Body of pancreas (tissue), 4 donors: ENCODE data around the gene HSBP1L1. TPM values are rescaled to one million over a fixed set of nuclear protein-coding genes. Genes with fewer than 3 reads are reported as not detected.

Experiments
- ATAC-seq: fragments of 150-250 bp; one replicate; pipeline ENCODE4 v1.9.1; 2016
- DNase-seq, 4 donors: peaks; one replicate each; pipeline ENCODE4 v3.0.0-alpha.2; 2019
- H3K27ac ChIP-seq, 4 donors: fragments of 200-600 bp; sonication (generic); 1 replicate in 3 of 4; 2 replicates in 1 of 4; pipeline versions ENCODE4 v1.5.1 to v1.6.1; 2016 to 2019; ENCODE audit warnings: mild to moderate bottlenecking in 1 of 4, mixed read lengths in 1 of 4, moderate library complexity in 1 of 4
- H3K27me3 ChIP-seq, 2 donors: fragments of 200-600 bp; sonication (generic); one replicate each; pipeline ENCODE4 v1.6.0; 2016; ENCODE audit warnings: mild to moderate bottlenecking in 1 of 2
- H3K36me3 ChIP-seq, 2 donors: fragments of 200-600 bp; sonication (generic); replicated peaks in 1 of 2; 2 replicates each; pipeline ENCODE4 v1.5.1; 2016; ENCODE audit warnings: low read depth in 2 of 2; ENCODE audit not compliant: insufficient read depth in 1 of 2
- H3K4me1 ChIP-seq: fragments of 200-600 bp; sonication (generic); one replicate; pipeline ENCODE4 v1.6.0; 2016
- H3K4me3 ChIP-seq, 2 donors: fragments of 200-600 bp; sonication (generic); 1 replicate in 1 of 2; 2 replicates in 1 of 2; pipeline ENCODE4 v1.5.1; 2016 to 2019
- H3K9me3 ChIP-seq, 3 donors: fragments of 200-600 bp; sonication (generic); 1 replicate in 2 of 3; 2 replicates in 1 of 3; pipeline ENCODE4 v1.5.1; 2016
- POLR2A ChIP-seq, 3 donors: fragments of 450-650 bp; IDR thresholded peaks; one replicate each; pipeline ENCODE4 v1.6.1; 2016; ENCODE audit warnings: antibody characterized with exemption in 3 of 3, mild to moderate bottlenecking in 2 of 3
- WGBS, 2 donors: methylation state at CpG; one replicate each; pipeline ENCODE4 v1.1.5; 2017; 5-methylcytosine and 5-hydroxymethylcytosine counted together
- intact Hi-C: fragments of 100-400 bp; cut with DNase I; formaldehyde crosslinking; loops from one replicate; pipeline ENCODE4 v1.15.1; 2023
- total RNA-seq, 2 donors: library from RNA; depleted of rRNA; stranded (reverse); fragments of >200 nt; gene quantifications; one replicate each; pipeline ENCODE4 v1.1.0, GENCODE V29; 2016
- TF ChIP-seq, protein P1 (sequence below), 7 experiments: fragments of 450-650 bp in 4 of 7; fragments of 200-600 bp in 3 of 7; sonication (generic) in 3 of 7; IDR thresholded peaks; one replicate each; pipeline ENCODE4 v1.5.1; 2016 to 2019; ENCODE audit warnings: antibody characterized with exemption in 7 of 7

The HSBP1L1 gene
- total RNA-seq, 2 donors from 2014 or later: 14.8 to 22.1 TPM

DNA sequence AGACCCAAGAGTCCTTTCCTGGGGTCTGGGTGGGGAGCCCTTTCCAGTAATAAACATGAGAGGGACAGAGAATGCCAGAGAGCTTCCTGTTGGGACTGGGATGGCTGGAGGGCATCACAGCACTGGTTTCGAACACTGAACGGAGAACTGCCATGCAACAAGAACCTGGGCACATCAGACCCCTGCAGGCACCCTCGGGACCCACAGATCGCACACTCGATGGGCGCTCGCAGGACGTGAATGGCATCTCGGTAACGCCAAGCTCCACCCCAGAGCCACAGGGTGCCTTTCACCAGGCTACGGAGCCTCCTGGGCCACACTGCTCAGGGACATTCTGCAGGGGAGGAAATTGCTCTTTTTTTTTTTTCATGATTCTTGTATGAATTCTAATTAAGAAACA, 38.1 kb upstream of the HSBP1L1 start:
- DNase-seq (peak in 3 of 4 donors; percentile 0 to 10 (median 4)), ATAC-seq (no peak)
- Histone ChIP-seq H3K4me3 (no peak overlapping the region), H3K27ac (no peak overlapping the region), H3K36me3 (no peaks in the 10 kb centered on the region), H3K9me3 (peaks cover 0 to 18% (median 0%) of the 10 kb centered on the region in 3 donors), H3K4me1 (peaks cover 40% of the 10 kb centered on the region), H3K27me3 (no peaks in the 10 kb centered on the region)
- intact Hi-C loops: no loop called here
- 91 to 94% methylated on average over 10 to 11 of the region's 11 CpGs for WGBS, 2 donors
- TF ChIP-seq POLR2A (IDR thresholded peaks at IDR 0.05): no peak

- Histone ChIP-seq H3K27me3 (no peaks in the 10 kb centered on the region), H3K4me1 (peaks cover 40% of the 10 kb centered on the region), H3K36me3 (no peaks in the 10 kb centered on the region), H3K4me3 (no peak overlapping the region), H3K27ac (peak overlapping the region in 2 of 4 donors; percentile 20 to 30), H3K9me3 (peaks cover 0 to 18% (median 0%) of the 10 kb centered on the region in 3 donors)
- ATAC-seq (no peak), DNase-seq (peak; percentile 35 to 58 (median 46))
- no peak for TF ChIP-seq POLR2A (IDR thresholded peaks at IDR 0.05)
- TF ChIP-seq, protein P1, sequence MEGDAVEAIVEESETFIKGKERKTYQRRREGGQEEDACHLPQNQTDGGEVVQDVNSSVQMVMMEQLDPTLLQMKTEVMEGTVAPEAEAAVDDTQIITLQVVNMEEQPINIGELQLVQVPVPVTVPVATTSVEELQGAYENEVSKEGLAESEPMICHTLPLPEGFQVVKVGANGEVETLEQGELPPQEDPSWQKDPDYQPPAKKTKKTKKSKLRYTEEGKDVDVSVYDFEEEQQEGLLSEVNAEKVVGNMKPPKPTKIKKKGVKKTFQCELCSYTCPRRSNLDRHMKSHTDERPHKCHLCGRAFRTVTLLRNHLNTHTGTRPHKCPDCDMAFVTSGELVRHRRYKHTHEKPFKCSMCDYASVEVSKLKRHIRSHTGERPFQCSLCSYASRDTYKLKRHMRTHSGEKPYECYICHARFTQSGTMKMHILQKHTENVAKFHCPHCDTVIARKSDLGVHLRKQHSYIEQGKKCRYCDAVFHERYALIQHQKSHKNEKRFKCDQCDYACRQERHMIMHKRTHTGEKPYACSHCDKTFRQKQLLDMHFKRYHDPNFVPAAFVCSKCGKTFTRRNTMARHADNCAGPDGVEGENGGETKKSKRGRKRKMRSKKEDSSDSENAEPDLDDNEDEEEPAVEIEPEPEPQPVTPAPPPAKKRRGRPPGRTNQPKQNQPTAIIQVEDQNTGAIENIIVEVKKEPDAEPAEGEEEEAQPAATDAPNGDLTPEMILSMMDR (IDR thresholded peaks at IDR 0.05): no peak
- intact Hi-C loops: no loop called here
- WGBS, 2 donors: 62 to 70% methylated on average over 8 to 21 of the region's 21 CpGs
Observed at GRCh38 chr18:79926715-79927606, 37.5 kb upstream of the HSBP1L1 start.

DNA sequence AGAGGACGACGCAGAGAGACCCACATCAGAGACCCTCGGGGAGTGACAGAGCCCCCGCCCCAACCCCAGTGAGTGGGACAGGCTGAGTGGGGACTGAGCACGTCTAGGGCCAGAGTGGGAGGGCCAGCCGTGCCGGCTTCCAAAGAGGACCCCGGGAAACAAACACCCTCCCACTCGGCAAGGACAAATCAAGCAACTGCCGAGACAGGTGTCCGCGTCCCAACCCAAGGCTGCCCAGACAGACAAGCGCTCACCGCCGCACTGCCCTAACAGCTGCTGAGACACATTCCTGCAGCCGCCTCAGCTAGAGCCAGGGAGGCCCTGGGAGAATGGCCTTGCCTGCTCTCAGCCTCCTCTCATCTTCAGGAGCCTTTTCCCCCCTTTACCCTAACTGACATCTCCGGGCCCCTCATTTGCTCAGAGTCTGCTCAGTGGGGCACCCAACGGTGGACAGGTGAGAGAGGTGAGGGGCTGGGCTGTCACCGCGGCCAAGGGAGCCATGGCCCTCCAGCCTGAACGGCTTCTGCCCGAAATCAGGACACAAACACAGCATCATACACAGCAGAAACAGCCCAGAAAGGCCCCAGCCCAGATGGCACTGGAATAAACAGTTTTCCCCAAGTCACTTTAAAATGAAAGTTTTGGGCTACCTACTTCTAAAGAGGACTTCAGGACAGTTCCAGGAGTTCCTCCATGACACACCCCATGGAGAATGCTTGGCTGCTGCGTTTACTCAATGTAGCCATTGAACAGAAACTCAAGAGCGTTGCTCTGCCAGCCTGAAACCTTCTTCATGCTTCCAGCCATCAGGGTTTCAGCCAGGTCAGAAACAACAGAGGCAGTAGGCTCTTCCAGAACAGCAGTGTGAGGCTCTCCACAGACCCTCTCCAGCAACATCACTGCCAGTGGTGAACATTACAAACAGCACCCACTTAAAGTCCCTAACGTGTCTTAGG, 36.6 kb upstream of the HSBP1L1 start:
- intact Hi-C loops: no loop called here
- H3K36me3 ChIP-seq: no peaks in the 10 kb centered on the region
- ATAC-seq: no peak
- no peak overlapping the region for H3K4me3 ChIP-seq
- WGBS, 2 donors: 89 to 90% methylated on average over 22 to 24 of the region's 25 CpGs
- no peak overlapping the region for H3K27ac ChIP-seq
- peaks cover 40% of the 10 kb centered on the region for H3K4me1 ChIP-seq
- DNase-seq: peak in 2 of 4 donors; percentile 13 to 14
- TF ChIP-seq POLR2A (IDR thresholded peaks at IDR 0.05): no peak
- TF ChIP-seq, protein P1 (IDR thresholded peaks at IDR 0.05): no peak
- H3K9me3 ChIP-seq: peaks cover 0 to 18% (median 0%) of the 10 kb centered on the region in 3 donors
- no peaks in the 10 kb centered on the region for H3K27me3 ChIP-seq

GRCh38 chr18:79928563-79928960, 35.9 kb upstream of the HSBP1L1 start:
- no peak overlapping the region for H3K27ac ChIP-seq
- peak in 3 of 4 donors; percentile 0 to 6 (median 1) for DNase-seq
- no peaks in the 10 kb centered on the region for H3K36me3 ChIP-seq
- WGBS, 2 donors: 95% methylated on average over 8 to 9 of the region's 9 CpGs
- H3K4me3 ChIP-seq: no peak overlapping the region
- peaks cover 41% of the 10 kb centered on the region for H3K4me1 ChIP-seq
- ATAC-seq: no peak
- H3K9me3 ChIP-seq: peaks cover 0 to 18% (median 0%) of the 10 kb centered on the region in 3 donors
- no peak for TF ChIP-seq POLR2A (IDR thresholded peaks at IDR 0.05)
- TF ChIP-seq, protein P1 (IDR thresholded peaks at IDR 0.05): no peak
- intact Hi-C loops: no loop called here
- H3K27me3 ChIP-seq: no peaks in the 10 kb centered on the region
